GM19351 (cell line): ENCODE measurements around the gene ZGLP1.
A peak's percentile ranks its signal among the peaks of the same experiment; 100 is the strongest.
"Not testable (repeated sequence)": the region's sequence is repeated elsewhere in the genome, so short reads cannot be mapped to it uniquely, and the experiment has no call there.

Experiments
- ATAC-seq: cut with Tn5 transposase; IDR thresholded peaks from one replicate; pipeline ENCODE4 v1.9.1; 2021; ENCODE audit warnings: mild to moderate bottlenecking, moderate library complexity; ENCODE audit not compliant: unreplicated experiment

Gene ZGLP1

DNA sequence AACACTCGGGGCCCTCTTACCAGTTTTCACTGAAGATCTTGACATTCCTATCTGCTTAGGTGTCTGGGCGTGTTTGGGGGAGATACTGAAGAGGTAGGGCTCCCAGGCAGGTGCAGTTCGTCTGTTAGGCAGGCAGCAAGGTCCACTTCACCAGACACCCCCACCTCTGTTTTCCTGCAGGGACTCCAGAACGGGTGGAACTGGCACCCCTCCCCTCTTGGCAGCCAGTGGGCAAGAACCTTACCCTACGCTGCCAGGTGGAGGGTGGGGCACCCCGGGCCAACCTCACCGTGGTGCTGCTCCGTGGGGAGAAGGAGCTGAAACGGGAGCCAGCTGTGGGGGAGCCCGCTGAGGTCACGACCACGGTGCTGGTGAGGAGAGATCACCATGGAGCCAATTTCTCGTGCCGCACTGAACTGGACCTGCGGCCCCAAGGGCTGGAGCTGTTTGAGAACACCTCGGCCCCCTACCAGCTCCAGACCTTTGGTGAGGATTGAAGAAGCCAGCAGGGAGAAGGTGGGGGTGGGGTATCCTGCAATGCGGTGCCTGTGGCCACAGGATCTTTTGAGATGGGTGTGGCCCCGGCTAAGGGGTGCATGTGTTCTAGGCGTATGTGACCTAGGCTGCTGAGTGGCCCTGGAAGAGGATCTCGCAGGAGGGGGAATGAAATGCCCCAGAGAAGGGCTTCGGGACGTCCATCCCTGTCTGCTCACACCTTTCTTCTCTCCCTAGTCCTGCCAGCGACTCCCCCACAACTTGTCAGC is 26.1 kb downstream of the ZGLP1 start:
- no peak for ATAC-seq

DNA sequence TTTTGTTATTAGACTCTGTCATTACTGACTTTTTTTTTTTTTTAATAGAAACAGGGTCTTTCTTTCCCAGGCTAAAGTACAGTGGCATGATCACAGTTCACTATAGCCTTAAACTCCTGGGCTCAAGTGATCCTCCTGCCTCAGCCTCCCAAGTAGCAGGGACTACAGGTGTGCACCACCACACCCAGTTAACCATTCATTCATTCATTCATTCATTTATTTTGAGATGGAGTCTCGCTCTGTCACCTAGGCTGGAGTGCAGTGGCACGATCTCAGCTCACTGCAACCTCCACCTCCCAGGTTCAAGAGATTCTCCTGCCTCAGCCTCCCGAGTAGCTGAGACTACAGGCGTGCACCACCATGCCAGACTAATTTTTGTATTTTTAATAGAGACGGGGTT is 27.6 kb downstream of the ZGLP1 start:
- ATAC-seq, result not testable (repeated sequence)

GRCh38 chr19:10279737-10280442 is 29.7 kb downstream of the ZGLP1 start:
- ATAC-seq, result no peak

GRCh38 chr19:10278935-10279334 is 30.7 kb downstream of the ZGLP1 start:
- ATAC-seq, result no peak

GRCh38 chr19:10277795-10278589 is 31.6 kb downstream of the ZGLP1 start:
- ATAC-seq, result no peak

DNA sequence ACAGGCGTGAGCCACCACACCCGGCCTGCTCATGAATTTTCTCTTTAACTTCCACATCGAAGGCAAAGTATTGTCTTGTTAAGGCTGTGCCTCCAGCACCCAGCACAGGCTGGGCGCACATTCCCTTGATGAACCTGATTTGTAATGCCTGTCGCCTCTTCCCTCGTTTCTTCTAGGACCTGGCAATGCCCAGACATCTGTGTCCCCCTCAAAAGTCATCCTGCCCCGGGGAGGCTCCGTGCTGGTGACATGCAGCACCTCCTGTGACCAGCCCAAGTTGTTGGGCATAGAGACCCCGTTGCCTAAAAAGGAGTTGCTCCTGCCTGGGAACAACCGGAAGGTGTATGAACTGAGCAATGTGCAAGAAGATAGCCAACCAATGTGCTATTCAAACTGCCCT is 35.0 kb downstream of the ZGLP1 start:
- no peak for ATAC-seq

- no peak for ATAC-seq
Observed at GRCh38 chr19:10271543-10272086, 38.0 kb downstream of the ZGLP1 start.

GRCh38 chr19:10270616-10271394 is 38.8 kb downstream of the ZGLP1 start, which contains the start of gene ICAM1:
Gene ICAM1 (plus strand): TSS chr19:10271120. CDS start chr19:10271160, 40 bp downstream.
- peak; percentile 56 for ATAC-seq

- peak; percentile 43 for ATAC-seq
Observed at GRCh38 chr19:10270180-10270615, 39.4 kb downstream of the ZGLP1 start.

GRCh38 chr19:10269333-10270179 is 40.1 kb downstream of the ZGLP1 start:
- no peak for ATAC-seq

- no peak for ATAC-seq
Observed at GRCh38 chr19:10268071-10268470, 41.5 kb downstream of the ZGLP1 start.

GRCh38 chr19:10266706-10267105 is 42.9 kb downstream of the ZGLP1 start:
- no peak for ATAC-seq

GRCh38 chr19:10262771-10263170 is 46.8 kb downstream of the ZGLP1 start:
- ATAC-seq, result no peak

DNA sequence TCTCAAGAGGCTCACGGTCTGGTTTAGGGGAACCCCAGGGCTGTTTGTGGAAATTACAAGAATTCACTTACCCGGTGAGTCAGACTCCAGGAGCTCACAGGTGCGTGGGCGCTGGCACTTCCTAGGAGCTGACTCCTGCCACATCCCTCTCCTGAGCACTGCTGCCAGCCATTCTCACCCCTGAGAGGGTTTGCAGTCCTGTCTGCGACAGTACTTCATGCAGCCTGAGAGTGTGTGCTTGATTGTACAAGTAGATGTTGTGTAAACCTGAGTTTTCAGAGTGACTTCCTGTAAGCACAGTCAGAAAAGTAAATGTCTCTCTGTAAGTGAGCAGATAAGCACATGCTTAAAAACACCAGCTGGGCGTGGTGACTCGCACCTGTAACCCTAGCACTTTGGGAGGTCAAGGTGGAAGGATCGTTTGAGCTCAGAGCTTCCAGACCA is 49.5 kb downstream of the ZGLP1 start:
- ATAC-seq, result no peak

- no peak for ATAC-seq
Observed at GRCh38 chr19:10259162-10259905, 50.3 kb downstream of the ZGLP1 start.

DNA sequence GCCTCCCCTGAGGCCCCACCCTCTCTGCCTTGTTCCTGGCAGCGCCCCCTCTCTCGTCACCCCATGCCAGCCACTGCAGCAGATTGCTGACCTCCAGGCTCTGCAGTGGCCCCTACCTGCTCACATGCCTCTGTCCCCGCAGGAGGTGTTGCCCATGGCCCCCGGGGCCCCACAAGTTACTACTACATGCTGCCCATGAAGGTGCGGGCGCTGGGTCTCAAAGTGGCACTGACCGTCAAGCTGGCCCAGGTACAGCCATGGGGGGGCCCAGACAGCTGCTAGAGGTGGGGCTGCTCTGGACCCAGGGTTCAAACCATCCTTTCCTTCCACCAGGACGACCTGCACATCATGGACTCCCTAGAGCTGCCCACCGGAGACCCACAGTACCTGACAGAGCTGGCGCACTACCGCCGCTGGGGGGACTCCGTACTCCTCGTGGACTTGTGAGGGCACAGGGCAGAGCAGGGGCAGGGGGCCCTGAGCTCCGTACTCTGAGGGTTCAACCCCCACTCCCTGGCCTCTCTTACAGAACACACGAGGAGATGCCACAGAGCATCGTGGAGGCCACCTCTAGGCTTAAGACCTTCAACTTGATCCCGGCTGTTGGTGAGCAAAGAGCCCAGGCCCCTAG is 51.4 kb downstream of the ZGLP1 start:
- no peak for ATAC-seq

DNA sequence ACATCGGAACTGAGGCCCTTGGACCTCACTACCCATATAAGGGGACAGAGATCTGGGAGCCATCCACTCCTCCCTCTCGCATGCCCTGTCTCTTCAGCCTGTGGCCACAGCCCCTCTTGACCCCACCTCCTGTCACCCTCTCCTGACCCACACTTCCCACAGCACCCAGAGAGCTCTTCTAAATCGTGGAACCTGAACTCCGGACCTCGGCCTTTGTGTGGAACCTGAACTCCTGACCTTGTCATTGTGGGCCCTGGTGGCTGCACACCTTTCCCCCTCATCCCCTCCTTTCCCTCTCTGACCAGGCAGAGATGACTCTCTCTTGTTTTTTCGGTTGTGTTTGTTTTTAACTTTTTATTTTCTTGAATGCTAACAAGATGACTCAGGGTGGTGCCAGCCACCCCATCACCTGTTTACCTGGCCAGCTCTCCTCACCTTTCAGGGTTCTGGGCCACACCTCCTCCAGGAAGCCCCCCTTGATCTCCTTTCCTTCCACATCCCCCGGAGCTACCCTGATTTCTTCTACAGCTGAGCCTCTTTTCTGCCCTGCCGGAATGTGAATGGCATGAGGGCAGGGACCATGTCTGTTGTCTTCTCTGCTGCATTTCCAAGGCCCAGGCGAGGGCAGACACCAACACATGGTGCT is 52.5 kb downstream of the ZGLP1 start:
- no peak for ATAC-seq

DNA sequence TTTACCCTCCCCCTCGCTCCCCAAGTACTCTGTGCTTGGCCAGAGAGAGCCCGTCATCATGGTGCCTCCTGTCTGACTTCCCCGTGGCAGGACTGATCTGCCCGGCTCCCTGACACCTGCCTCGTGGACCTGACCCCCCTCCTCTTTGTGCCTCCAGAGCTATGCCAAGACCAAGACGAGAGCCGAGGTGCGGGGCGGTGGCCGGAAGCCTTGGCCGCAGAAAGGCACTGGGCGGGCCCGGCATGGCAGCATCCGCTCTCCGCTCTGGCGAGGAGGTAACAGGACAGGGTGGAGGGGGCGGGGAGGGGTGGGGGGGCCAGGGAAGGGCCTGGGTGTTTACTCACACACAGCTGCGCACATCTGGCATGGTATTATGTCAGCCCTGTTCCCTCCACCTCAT is 53.1 kb downstream of the ZGLP1 start:
- ATAC-seq, result no peak
